H1 (cell line): ENCODE measurements around the gene BRPF3.

Experiments used
- CREB1 ChIP-seq: IDR thresholded peaks from 2 replicates; pipeline ENCODE4 v1.6.1; 2012; ENCODE audit warnings: inconsistent platforms
- CTCF ChIP-seq, 3 experiments: IDR thresholded peaks; 1 replicate in 2 of 3; 2 replicates in 1 of 3; pipeline versions ENCODE4 v1.5.1 to v1.6.1; 2011; ENCODE audit warnings: low read length in 3 of 3, mild to moderate bottlenecking in 3 of 3, inconsistent platforms in 2 of 3, low read depth in 1 of 3, moderate library complexity in 1 of 3; ENCODE audit not compliant: insufficient read depth in 1 of 3; ENCODE audit errors: control extremely low read depth in 1 of 3
- EGR1 ChIP-seq: IDR thresholded peaks from 2 replicates; pipeline ENCODE4 v1.6.1; 2011; ENCODE audit warnings: low read depth, low read length, borderline replicate concordance
- JUND ChIP-seq: IDR thresholded peaks from 2 replicates; pipeline ENCODE4 v1.6.1; 2011; ENCODE audit warnings: mild to moderate bottlenecking, improper control_type of control experiment, low read length
- MAX ChIP-seq: IDR thresholded peaks from 2 replicates; pipeline ENCODE4 v1.6.1; 2012; ENCODE audit warnings: inconsistent platforms
- POLR2A ChIP-seq, 2 experiments: IDR thresholded peaks; 1 replicate in 1 of 2; 2 replicates in 1 of 2; pipeline ENCODE4 v1.6.1; 2011; ENCODE audit warnings: low read depth in 2 of 2, low read length in 2 of 2, mild to moderate bottlenecking in 2 of 2; ENCODE audit errors: control extremely low read depth in 1 of 2
- SIX5 ChIP-seq: IDR thresholded peaks from 2 replicates; pipeline ENCODE4 v1.6.1; 2011; ENCODE audit warnings: mild to moderate bottlenecking, low read depth, low read length
- YY1 ChIP-seq: IDR thresholded peaks from 2 replicates; pipeline ENCODE4 v1.6.1; 2011; ENCODE audit warnings: low read depth, mild to moderate bottlenecking, low read length

GRCh38 chr6:36180126-36180525, 16.4 kb upstream of the BRPF3 start:
- TF ChIP-seq CTCF (IDR thresholded peaks at IDR 0.05; ENCODE audit: control extremely low read depth in 1 of 3, insufficient read depth in 1 of 3, low read depth in 1 of 3, low read length in 3 of 3) (no peak), EGR1 (no peak), SIX5 (no peak), POLR2A (IDR thresholded peaks at IDR 0.05; ENCODE audit: control extremely low read depth in 1 of 2, low read depth in 2 of 2, low read length in 2 of 2) (no peak), MAX (no peak), YY1 (no peak), CREB1 (no peak), JUND (no peak)
